ENCODE results near the gene CTNNA3.

GRCh38 chr10:66295602-66296001 lies 1400.4 kb downstream of the CTNNA3 start:
- TF ChIP-seq CTCF (IDR thresholded peaks at IDR 0.05 in 4 of 5, conservative IDR thresholded peaks at IDR 0.05 in 1 of 5) = no peak
- no peak for TF ChIP-seq POLR2A (IDR thresholded peaks at IDR 0.05)
